ENCODE results near the gene MKLN1.

- TF ChIP-seq CTCF (conservative IDR thresholded peaks at IDR 0.05; ENCODE audit: low read length): no peak
- TF ChIP-seq EZH2phosphoT487 (IDR thresholded peaks at IDR 0.05; ENCODE audit: borderline replicate concordance, low read depth, low read length): no peak
These were observed 194.8 kb downstream of the MKLN1 start for GRCh38 chr7:131522325-131522930.
